GM12864 (cell line): ENCODE measurements around the gene CIB4.

Experiments
- DNase-seq: peaks from one replicate; pipeline ENCODE4 v3.0.0-alpha.2; 2011; ENCODE audit warnings: low read depth
- H3K4me3 ChIP-seq: 2 replicates; pipeline ENCODE4 v1.5.1; 2011; ENCODE audit warnings: mild to moderate bottlenecking, low read depth, low read length, control low read depth
- CTCF ChIP-seq: IDR thresholded peaks from 2 replicates; pipeline ENCODE4 v1.5.1; 2011; ENCODE audit warnings: low read depth, mild to moderate bottlenecking, moderate library complexity, low read length, control low read depth, inconsistent platforms; ENCODE audit errors: missing control alignments

Gene CIB4

DNA sequence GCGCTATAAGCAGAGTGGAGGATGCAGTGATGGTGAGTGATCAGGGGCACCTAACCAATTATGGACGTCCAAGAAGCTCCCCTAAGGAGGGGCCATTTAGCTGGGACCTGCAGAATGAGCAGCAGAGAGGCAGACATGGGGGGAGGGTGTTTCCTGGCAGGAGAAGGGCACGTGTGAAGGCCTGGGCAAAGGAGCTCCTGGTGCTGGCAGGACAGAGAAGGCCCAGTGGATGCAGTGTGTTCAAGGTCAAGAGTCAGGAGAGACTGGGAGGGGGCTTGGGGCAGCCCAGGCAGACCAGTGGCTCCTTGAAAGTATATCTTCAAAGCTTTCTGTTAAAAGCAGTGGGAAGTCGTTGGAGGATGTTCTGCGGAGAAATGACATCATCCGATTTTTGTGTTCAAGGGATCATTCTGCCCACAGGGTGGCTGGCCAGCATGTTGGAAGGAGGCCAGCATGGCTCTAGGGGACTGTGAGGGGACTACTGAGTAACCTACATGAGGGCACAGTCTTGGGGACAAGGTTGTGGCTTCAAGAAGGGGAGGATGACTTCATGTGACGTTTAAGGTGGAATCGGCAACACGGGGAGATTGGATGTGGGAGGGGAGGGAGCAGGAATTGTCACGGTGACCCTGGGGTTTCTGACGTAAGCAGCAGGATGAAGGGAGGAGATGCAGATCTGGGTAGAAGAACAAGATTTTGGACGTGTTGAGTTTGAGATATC lies 9.0 kb upstream of the CIB4 start:
- no peak for TF ChIP-seq CTCF
- no peak overlapping the region for H3K4me3 ChIP-seq
- DNase-seq = no peak

- H3K4me3 ChIP-seq = no peak overlapping the region
- no peak for DNase-seq
- TF ChIP-seq CTCF = no peak
These were observed 8.2 kb upstream of the CIB4 start for GRCh38 chr2:26649322-26649721.

GRCh38 chr2:26648516-26648915 lies 7.3 kb upstream of the CIB4 start:
- no peak for TF ChIP-seq CTCF
- DNase-seq = no peak
- H3K4me3 ChIP-seq = no peak overlapping the region

DNA sequence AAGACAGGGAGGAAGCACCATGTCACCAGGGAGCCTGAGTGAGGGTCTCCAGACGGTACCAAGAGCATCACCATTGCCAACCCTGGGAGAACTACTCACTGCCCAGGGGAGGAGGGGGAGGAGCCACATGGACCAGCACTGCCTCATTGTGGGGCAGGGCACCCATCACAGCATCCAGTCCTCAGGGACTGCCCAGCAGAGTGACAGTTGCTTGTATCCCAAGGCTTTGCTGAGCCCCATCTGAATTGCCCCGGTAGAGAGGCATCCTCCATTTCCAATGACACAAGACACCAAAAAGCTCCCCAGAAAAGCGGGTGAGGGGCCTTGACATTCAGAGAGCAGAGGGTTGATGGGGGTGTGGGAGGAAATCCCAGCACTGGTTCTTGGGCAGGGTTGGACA lies 6.8 kb upstream of the CIB4 start:
- no peak for DNase-seq
- no peak overlapping the region for H3K4me3 ChIP-seq
- TF ChIP-seq CTCF = no peak

GRCh38 chr2:26646986-26647672 lies 6.0 kb upstream of the CIB4 start:
- no peak overlapping the region for H3K4me3 ChIP-seq
- DNase-seq = no peak
- TF ChIP-seq CTCF = no peak

DNA sequence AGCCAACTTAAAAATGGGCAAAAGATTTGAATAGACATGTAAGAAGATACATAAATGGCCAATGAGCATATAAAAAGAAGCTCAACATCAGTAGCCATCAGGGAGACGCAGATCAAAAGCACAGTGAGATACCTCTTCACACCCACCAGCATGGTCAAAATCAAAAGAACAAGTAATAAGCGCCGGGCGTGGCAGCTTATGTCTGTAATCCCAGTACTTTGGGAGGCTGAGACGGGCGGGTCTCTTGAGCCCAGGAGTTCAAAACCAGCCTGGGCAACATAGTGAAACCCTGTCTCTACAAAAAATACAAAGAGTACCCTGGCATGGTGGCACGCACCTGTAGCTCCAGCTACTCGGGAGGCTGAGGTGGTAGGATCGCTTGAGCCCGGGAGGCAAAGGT lies 4.6 kb upstream of the CIB4 start:
- no peak for TF ChIP-seq CTCF
- H3K4me3 ChIP-seq = no peak overlapping the region
- DNase-seq = no peak
